DMS 273 treated with DMSO at 0.1 percent for 48 hours (cell line): Measurements from ENCODE around the gene RTKN.
"Not testable (repeated sequence)": the region's sequence is repeated elsewhere in the genome, so short reads cannot be mapped to it uniquely, and the experiment has no call there.

Source experiments
- DNase-seq: peaks from one replicate; lab custom pipeline; 2025; lab: John Stamatoyannopoulos, UW

RTKN gene

GRCh38 chr2:74439373-74439772 is 2.4 kb downstream of the RTKN start:
- no peak for DNase-seq

DNA sequence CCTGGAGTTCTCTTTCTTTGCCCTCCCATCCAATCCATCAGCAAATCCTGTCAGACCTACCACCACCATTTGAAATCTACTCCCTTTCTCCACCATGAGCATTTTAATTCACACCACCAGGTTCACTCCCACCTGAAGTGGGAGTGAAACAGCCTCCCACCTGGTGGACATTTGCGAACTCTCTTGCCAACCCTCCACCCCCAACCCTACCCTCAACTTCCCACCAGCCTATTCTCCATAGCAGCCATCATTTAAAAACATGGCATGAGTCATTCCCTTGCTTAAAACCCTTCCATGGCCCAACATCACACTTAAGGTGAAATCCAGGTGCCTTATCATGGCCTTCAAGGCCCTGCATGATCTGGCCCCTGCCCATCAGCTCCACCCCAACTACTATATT is 3.5 kb downstream of the RTKN start:
- DNase-seq, result no peak

DNA sequence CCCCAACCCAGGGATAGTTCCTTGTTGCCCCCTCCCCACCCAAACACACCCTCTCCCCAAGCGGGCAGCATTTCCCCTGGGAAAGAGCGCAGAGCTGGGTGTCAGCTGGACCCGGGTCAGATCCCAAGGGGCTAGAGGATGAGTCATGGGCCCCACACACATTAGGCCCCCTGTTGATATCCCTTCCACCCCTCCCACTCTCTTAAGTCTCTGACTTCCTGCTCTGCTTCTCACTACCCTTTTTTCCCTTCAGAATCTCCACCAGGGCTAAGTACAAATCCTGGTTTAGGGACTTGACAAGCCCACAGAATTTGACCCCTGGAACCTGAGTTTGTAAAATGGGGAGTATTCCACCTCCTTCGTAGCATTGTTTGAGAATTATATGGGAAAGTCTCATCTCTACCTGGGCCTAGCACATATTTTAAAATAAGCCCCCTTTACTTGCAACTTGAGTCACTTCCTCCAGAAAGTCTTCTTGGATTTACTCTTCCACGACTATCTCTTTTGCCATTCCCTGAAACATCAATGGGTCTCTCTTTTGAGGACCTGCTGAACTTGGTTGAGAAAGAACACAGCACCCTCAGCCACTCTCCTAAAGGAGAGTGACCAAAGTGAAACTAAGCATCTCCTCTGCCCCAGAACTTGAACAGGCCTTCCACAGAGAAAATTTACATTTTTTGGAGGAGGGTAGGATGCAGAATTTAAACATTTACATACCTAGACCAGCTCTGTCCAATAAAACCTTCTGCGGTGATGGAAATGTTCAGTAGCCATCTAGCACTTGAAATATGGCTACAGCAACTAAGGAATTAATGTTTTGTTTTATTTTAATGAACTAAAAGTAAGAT is 4.7 kb downstream of the RTKN start:
- DNase-seq, result no peak

DNA sequence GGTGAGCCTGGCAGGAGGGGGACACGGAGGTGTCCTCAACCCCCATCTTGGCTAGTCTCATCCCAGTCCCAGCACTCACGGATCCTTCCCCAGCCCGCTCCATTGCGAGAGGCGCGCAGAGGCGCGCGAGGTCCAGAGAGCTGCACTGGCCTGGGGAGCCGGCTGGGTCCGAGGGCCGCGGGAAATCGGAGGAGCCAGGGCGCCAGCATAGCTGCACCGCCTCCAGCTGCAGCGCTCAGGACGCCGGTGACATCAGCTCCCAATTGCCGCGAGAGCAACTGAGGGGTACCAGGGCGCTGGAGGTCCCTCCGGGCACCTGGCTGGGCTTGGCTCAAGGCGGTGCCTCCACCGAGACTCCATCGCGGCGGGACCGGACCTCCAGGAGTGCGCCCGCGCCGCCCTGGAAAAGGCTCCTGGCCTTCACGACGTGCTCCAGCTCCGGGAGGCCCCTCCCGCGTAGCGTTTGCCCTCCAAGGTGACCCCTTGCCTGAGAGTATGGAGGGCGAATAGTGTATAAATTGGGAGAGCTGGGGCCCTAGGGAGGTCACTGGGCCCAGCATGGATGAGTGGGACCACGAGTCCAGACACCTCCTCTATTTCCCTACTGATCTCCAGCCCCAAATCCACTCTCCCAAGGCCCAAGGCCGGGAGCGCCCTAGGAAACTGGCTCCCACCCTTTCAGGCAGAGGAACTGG is 5.5 kb downstream of the RTKN start:
- DNase-seq, result no peak

DNA sequence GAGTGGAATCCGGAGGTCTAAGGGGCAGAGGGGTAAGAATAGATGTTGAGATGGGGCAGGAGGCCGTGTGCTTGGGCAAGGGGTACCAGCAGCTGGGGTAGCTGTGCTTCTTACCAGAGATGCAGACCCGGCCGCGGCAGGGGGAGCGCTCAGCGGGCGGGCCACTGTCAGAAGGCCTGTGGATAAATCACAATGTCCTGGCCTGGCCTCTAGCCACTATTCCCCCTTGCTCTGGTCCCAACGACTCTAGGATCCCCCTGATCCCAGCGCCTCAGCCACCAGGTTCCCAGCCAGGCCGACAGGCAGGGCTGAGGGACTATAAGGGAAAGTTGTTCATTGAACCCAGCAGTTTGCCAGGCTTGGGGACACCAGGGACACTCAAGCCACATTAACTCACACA is 11.2 kb downstream of the RTKN start:
- no peak for DNase-seq

- no peak for DNase-seq
Measured at GRCh38 chr2:74429487-74430451, 12.0 kb downstream of the RTKN start.

DNA sequence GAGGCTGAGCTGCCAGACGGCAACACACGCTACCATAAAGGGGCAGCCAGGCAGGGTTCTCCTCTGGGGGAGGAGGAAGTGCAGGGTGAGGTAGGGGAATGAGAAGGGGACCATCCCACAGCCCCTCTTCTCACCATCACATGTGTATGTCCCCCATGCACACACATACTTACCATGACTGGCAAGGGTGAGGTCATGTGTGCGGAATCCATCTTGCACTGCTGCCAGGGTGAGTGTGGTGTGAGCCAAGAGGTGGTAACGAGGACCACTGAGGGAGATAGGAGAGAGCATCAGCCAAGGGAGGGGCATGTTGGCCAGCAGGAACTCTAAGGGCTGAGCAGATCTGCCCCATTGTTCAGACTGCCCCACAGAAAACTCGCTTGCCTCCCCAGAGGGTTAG is 13.1 kb downstream of the RTKN start:
- no peak for DNase-seq

- no peak for DNase-seq
Measured at GRCh38 chr2:74427551-74427950, 14.2 kb downstream of the RTKN start.

GRCh38 chr2:74426181-74426758 is 15.5 kb downstream of the RTKN start:
- DNase-seq, result no peak

DNA sequence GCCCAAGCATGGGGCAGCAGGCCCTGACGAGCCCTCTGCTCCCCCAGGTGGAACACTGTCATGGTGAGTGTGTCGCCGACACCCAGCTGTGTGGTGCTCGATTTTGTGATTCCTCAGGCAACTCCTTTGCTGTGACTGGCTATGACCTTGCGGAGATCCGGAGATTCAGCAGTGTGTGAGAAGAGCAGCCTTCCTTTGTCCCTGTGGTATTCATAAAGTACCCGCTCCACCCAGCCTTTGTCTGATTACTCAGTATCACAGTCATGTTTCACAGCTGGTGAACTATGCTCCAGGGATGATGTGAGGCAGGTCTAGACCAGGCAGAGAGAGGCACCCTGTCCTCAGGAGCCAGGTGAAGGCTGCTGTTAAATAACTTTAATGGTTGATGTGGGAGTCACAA is 16.2 kb downstream of the RTKN start:
- no peak for DNase-seq

- DNase-seq, result no peak
Measured at GRCh38 chr2:74424995-74425406, 16.7 kb downstream of the RTKN start.

- DNase-seq, result no peak
Measured at GRCh38 chr2:74424139-74424992, 17.4 kb downstream of the RTKN start.

DNA sequence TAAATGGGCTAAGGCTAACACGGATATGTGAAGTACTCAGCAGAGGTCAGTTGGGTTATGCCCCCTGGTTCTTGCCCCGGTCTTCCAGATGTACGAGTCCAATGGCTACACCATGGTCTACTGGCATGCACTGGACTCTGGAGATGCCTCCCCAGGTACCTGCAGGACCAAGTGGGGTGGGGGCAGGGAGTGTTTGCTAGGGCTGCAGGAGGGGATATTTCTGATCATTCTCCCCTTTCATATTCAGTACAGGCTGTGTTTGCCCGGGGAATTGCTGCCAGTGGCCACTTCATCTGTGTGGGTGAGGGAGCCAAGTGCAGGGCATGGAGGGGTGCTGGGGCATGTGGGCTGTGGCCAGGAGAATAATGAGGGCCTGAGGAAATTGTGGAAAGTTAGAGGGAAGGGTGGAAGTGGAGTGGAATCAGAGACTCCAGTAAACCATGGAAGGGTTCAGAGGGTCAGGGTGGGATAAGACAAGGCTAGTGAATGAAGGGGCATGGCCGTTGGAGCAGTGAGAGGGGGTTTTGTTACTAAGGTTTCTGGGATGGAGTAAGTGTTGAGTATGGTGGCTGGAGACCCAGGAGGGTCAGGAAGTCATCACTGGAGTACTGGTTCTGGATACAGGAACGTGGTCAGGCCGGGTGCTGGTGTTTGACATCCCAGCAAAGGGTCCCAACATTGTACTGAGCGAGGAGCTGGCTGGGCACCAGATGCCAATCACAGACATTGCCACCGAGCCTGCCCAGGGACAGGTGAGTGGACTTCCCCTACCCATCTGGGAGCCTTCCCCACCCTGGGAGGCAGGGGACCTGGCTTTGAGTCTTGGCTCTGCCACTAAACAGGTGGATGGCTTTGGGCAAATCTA is 18.3 kb downstream of the RTKN start:
- DNase-seq, result no peak

- DNase-seq, result peak; percentile 74
Measured at GRCh38 chr2:74421221-74421870, 20.4 kb downstream of the RTKN start, which contains the start of the genes C2orf81 and WDR54. C2orf81 (minus strand) TSS chr2:74421619; CDS start chr2:74421560, 59 bp downstream. WDR54 (plus strand) TSS chr2:74421730; CDS start chr2:74422154, 424 bp downstream.

GRCh38 chr2:74420443-74421103 is 21.2 kb downstream of the RTKN start:
- not testable (repeated sequence) for DNase-seq

GRCh38 chr2:74420006-74420405 is 21.7 kb downstream of the RTKN start:
- no peak for DNase-seq

GRCh38 chr2:74419345-74419744 is 22.4 kb downstream of the RTKN start:
- DNase-seq, result no peak

GRCh38 chr2:74418312-74418711 is 23.4 kb downstream of the RTKN start:
- DNase-seq, result no peak

DNA sequence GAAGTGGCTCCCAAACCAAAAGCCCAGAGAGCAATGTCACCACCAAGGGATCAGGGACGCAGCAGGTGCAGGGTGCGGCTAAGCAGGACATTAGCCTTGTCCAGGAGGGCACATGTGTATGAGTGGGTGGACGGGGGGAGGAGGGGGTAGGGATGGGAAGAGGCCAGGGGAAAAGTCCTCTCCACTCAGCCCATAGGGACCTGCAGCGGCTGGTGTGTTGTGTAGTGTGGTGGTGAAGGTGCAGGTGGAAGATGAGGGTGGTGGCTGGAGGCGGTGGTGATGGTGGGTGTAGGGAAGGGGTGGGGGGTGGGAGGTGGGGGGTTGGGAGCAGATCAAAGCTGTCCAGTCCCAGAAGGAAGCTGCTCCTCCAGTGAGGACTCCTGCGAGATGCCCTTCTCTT is 24.0 kb downstream of the RTKN start:
- no peak for DNase-seq
